Measurements from ENCODE around the gene SARDH.

Gene SARDH, protein sequence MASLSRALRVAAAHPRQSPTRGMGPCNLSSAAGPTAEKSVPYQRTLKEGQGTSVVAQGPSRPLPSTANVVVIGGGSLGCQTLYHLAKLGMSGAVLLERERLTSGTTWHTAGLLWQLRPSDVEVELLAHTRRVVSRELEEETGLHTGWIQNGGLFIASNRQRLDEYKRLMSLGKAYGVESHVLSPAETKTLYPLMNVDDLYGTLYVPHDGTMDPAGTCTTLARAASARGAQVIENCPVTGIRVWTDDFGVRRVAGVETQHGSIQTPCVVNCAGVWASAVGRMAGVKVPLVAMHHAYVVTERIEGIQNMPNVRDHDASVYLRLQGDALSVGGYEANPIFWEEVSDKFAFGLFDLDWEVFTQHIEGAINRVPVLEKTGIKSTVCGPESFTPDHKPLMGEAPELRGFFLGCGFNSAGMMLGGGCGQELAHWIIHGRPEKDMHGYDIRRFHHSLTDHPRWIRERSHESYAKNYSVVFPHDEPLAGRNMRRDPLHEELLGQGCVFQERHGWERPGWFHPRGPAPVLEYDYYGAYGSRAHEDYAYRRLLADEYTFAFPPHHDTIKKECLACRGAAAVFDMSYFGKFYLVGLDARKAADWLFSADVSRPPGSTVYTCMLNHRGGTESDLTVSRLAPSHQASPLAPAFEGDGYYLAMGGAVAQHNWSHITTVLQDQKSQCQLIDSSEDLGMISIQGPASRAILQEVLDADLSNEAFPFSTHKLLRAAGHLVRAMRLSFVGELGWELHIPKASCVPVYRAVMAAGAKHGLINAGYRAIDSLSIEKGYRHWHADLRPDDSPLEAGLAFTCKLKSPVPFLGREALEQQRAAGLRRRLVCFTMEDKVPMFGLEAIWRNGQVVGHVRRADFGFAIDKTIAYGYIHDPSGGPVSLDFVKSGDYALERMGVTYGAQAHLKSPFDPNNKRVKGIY

DNA sequence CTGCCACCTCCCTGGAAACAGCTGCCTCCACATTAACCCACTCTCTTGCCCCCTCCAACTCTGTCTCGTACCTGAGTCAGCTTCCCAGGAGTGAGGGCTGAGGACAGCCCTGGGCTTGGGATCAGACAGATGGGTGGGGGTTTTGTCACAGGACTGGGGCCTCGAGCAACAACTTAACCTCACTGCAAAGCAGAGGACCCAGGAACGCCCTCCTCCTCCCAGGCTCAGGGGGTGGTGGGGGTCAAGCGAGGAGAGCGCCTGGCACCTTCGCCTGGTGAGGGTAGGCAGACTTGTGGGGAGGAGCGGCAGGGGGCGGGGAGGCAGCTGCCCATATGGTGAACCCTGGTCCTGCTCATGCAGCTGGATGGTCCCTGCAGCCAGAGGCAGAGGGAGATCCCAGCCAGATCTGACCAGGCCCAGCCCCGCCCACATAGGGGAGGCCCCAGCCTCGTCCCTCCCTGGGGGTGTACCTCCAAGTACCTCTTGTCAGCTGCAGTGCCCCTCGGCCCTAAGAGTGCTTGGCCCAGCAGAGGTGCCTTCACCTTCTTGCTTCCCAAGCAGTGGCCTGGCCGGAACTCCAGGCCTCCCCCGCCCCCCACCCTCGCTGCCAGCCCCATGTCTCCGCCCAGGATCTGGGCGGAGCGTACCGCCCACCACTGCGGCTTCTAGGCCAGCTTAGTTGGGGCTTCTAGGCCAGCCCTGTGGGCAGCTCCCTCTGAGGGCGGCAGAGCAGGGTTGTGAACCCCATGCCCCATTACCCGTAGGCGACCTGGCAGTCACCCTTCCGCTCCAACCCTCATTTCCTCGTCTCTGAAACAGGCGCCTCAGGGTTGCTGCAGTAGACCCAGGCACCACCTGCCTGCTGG is at the start of gene SARDH:
Gene SARDH (minus strand): TSS at position 579 of the 866 bp plus-strand sequence. CDS start 4,179 bp downstream, outside the sequence.
- H3K4me3 ChIP-seq (ENCODE audit: low read depth, low read length): peak within 1 kb of the TSS; percentile 45
- DNase-seq (ENCODE audit: low read depth): no peak

DNA sequence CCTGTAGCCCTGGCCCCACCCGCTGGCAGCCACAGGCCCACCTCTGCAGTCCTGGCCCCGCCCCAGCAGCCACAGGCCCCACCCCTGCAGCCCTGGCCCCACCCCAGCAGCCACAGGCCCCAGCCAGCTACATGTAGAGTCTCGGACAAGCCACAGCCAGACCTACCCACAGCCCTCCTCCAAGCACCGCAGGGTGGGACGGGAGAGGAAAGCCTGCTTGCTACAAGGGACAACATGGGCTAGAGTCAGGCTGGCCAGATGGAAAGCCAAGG is 49.5 kb upstream of the SARDH start:
- no peak for DNase-seq (ENCODE audit: low read depth)
- H3K4me3 ChIP-seq (ENCODE audit: low read depth, low read length): no peak overlapping the region

DNA sequence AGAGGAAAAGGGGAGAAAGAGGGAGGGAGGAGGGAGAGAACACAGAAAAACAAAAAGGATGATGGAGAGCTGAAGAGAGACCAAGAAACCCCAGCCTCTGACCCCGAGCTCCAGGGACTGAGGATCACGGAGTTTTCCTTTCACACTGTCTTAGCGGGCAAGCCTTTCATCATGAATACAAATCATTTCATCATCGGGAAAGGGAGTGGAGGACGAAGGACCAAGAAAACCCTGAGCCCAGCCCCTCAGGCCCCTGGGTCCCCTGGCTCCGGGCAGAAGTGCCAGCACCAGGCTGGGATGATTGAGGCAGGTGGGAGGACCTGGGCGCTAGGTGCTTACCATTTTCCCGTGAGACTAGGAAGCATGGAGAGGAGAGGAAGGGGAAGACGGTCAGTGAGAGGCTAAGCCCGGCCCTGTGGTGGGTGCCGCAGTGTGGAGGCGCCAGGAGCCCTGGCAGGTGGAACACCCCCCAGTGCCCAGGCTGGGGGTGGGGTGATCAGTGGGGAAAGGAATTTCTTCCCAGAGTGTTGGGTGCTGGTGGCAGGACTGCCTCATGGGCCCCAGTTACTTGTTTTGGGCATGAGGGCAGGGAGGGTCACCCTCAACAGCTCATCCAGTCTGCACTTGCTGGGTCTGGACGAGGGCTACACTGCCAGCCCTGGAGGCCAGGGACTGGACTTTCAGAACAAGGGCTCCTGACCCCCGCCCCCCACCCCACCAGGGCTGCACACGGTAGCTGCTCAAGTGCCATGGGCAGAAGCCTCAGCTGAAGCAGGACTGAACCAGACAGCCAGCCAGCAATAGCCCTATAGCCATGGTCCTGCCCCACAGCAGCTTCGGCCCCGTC is 49.0 kb upstream of the SARDH start:
- no peak overlapping the region for H3K4me3 ChIP-seq (ENCODE audit: low read depth, low read length)
- no peak for DNase-seq (ENCODE audit: low read depth)

DNA sequence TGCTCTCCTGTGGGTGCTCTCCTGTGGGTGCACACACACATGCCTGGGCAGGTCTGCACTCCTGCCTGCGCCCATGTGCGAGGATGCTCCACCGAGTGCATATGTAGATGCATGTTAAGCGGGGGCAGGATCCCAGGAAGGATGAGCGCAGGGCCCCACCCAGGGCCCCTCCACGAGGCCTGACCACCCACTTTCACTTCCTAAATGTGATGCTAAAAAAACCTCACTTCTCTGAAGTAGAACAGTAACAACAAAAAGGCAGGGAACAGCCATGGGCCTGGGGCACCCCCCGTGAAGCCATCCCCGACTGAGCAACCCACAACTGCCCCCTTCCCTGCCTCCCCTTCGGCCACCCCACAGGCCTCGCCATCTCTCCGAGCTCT is 48.2 kb upstream of the SARDH start:
- H3K4me3 ChIP-seq (ENCODE audit: low read depth, low read length): no peak overlapping the region
- DNase-seq (ENCODE audit: low read depth): no peak

DNA sequence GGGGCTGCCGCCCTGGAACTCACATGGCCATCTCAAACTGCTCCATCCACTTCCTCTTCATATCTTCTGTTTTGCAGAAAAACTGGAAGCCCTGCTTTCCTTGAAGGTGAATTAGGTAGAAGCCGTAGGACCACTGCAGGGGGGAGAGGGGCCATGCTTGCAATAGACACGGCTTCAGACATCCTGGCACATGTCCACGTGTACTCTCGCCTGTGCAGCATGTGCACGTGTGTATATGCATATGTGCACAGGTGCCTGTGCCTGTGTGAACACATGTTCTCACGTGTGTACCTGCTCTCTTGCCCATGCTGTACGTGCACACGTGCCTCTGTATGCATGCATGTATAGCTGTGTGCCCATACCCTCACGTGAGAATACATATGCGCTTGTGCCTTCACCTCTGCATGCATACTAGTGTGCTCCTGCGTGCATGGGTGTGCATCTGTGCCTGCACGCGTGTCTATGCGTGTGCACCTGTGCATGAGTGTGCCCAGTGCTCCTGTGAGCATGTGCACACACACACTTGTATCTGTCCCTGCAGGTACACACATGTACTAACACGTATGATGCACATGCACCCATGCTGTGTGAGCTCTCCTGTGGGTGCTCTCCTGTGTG is 47.7 kb upstream of the SARDH start:
- H3K4me3 ChIP-seq (ENCODE audit: low read depth, low read length): no peak overlapping the region

DNA sequence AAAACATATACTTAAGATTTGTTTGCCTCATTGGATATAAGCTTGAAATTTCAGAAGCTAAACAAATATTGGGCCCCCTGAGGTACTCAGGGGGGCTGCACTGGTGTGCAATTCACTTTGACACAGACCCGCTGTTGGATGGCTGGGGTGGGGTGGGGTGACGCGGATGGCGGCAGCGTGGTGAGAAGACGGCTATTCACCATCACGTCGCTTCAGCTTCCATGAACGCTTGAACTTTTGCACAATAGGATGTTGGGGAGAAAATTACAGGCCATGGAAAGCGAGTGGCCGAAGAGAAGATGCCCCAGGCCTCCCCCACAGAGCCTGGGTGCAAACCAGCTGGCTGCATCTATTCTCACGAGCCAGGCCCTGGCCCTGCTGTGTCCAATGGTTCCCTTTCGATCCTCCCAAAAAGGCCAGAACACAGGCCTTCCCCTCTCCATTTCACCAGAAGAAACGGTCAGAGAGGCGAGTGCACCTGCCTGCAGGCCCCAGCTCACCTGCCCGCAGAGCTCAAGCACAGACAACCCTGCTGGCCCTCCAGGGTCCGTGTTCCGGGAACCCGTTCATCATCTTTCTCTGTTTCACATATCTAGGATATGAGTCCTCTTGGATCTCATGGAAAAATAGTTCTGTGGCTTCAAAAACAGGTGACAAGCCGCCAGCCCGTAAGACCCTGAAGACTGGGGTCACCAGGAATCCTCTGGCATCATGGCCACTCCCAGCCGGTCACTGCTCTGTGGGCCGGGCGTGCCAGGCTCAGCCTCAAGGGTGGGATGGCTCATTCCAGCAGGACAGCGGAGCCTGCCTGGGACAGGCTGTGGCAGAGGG is 46.8 kb upstream of the SARDH start:
- no peak overlapping the region for H3K4me3 ChIP-seq (ENCODE audit: low read depth, low read length)
- DNase-seq (ENCODE audit: low read depth): no peak

More for the DNA sequence above, 47.7 kb upstream of the SARDH start:
- no peak for DNase-seq (ENCODE audit: low read depth)

DNA sequence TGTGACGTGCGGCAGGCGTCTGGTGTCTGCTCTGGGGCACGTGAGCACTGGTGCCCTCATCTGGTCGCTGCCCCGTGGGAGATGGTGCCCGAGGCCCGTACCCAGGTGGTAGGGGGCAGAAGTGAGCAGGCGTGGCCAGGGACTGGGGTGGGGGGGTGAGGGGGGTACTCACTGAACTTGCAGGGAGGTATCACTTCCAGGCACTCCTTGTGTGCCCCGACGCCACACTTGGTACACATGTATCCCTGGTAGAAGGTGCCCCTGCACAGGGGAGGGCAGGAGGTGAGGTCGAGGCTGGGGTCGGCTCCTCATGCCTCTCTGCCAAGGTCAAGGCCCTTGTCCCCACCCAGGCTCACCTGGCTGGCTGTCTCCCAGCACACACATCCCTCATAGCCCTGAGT is 45.2 kb upstream of the SARDH start:
- DNase-seq (ENCODE audit: low read depth): no peak
- H3K4me3 ChIP-seq (ENCODE audit: low read depth, low read length): no peak overlapping the region

DNA sequence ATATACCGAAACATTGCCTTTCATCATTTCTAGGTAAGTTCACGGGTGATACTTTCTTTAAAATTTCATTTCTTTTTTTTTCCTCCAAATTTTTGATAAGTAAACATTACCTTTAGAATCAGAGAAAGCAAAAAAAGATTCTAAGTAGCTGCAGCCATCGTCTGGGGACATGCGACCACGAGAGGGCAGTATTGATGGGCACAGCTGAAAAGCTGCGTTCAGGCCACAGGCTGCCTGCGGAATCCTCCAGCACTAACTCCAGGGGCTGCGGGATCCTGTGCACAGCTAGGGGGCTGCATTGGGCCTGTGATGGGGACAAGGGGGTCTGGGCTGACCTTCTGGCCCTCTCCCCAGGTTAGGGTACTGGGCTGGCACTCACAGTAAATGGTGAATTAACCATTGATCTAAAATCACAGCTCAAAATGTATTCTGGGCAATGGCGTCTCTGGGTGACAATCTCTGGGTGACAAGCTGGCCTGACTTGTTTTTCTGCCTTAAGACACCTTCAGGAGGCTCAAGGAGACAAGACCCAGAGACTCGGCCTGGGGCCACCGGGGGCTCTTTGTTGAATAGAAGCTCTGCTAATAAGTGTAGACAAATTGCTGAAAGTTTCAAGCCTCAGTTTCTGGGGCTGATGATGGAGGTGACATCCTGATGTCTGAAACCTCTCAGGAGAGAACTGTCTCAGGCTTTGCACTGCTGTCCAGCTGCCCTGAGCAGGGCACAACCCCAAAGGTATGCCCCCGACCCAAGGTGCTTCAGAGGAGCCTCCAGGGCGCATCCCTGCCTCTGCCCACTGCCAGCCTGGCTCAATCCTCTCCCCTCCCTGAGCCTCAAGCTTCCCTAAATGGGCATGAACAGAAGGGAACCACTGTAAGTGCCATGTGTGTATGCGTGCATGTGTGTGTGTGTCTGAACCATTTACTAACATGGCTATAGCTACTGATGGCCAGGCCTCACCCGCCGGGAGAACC is 44.3 kb upstream of the SARDH start:
- no peak for DNase-seq (ENCODE audit: low read depth)

DNA sequence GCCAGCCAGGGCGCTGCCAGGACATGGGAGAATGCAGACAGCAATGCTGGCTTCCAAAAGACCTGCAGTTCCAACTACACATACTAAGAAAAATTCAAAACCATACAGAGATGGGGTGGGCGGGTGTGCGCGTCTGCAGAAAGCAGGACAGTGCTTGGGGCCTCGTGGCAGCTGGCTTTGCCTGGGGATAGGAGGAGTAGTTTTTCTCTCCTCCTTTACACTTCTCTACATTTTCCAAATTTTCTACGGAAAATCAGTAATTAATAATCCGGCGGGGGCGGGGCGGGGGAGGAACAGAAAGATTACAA is 43.6 kb upstream of the SARDH start:
- no peak for DNase-seq (ENCODE audit: low read depth)
- H3K4me3 ChIP-seq (ENCODE audit: low read depth, low read length): no peak overlapping the region

More for the DNA sequence above, 44.3 kb upstream of the SARDH start:
- H3K4me3 ChIP-seq (ENCODE audit: low read depth, low read length): no peak overlapping the region

DNA sequence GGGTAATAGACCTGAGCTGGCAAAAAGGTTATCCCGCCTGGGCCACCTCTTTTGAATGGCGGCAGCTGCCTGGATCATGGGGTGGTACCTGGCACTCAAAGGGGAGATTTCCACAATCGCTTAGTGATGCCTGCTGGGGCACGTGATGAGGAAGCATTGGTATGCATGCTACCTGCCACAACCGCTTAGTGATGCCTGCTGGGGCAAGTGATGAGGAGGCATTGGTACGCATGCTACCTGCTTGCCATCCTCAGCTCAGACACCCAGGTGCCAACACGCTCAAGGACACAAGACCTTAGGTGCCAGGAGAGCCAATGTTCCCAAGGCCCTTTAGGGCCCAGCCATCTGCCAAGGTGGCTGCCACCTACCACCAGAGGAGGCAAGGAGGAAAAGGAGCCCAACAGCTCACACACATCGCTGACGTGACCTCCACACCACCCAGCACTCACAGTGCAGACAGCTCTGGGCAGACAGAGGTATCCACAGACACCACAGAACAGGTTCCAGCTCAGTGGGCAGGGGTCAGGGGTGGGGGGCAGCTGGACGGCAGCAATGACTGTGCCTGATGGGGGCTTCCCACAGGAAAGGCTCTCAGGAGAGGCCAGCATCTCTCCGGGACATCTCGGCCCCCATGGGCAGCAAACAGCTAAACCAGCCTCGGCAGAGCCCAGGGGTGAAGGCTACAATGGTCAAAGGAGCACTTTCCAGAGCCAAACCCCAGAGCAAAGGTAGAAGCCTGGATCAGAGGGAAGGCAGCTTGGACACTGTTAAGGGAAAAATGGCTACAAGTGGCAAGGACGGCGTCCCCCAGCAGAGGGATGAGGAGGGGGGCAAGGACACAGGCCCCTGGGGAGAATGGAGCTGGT is 43.0 kb upstream of the SARDH start:
- H3K4me3 ChIP-seq (ENCODE audit: low read depth, low read length): no peak overlapping the region
- DNase-seq (ENCODE audit: low read depth): no peak

DNA sequence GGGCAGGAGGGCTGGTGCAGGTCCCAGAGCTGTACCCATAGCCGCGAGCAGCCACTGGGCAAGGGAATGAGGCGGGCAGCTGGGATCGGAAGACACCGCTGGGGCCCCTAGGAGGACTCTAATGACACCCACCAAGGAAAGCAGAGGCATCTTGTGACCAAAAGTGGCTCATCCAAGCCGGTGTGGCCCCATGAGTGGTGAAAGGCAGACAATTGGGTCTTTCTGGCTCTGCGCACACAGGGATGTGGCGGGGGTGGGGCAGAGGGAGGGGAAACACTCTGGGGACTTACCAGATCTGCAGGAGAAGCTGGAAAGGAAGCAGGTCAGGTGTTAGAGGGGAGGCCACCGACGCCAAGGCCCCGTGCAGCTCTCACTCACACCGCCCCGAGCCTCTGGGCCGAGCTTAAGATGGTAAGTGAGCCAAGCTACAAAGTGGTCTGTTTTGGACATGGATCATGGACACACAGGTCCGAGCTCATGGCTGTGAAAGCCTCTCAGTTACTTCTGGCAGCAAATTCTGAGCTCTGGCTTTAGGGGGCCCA is 42.3 kb upstream of the SARDH start:
- DNase-seq (ENCODE audit: low read depth): no peak
- no peak overlapping the region for H3K4me3 ChIP-seq (ENCODE audit: low read depth, low read length)

DNA sequence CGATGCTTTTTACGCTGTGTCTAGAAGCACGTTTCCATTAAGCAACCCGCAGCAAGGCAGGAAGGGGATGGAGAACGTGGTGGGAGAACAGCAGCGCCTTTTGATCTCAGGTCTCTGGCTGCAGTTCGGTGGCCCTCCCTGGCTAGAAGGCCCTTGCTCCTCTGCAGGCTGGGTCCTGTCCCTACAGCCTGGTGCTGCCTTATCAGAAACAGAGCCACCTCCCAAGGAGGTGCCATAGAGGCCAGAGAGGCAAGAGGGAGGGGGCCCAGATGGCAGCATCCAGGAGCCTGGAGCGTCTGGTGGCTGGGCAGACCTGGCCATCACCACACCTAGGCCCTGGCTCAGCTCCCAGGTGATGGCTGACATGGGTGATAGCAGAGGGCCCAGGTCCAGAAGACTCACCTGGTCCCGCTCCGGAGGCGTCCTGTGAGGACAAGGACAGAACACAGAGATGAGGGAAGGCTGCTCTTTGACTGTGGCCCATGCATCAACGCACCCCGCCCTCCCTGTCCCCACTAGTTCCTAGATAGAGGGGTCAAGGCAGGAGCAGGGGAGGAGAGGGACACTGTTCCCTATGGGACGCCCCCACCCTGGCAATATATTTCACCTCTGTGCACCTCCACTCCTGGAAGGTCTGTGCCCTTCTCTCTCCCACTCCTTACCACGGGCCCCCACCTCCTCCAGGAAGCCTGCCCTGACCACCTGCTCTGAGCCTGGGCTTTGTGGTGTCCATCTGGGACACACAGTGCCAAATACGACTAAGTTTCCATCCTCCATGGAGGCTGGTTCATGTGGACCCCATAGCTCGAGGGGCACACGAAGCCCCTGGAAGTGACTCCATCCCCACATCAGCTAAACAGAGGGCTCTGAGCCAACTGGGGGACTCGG is 41.6 kb upstream of the SARDH start:
- no peak overlapping the region for H3K4me3 ChIP-seq (ENCODE audit: low read depth, low read length)
- no peak for DNase-seq (ENCODE audit: low read depth)

DNA sequence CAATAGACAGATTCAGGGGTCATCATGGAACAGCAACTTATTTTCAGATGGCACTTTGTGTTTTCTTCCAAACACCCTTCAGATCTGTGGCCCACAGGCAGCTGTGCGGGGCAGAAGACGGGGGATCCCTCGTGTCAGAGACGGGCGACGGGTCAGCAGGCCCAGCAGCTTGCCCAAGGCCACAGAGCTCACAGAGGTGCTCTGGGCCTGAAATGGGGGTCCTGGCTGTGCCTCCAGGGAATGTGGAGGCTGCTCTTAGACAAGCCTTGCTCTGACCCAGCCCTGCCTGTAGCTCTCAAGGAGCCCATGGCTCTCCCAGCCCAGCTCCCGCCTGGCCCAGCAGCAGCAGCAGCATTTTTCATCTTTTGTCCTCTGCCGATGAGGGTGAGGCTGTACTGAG is 40.9 kb upstream of the SARDH start:
- no peak for DNase-seq (ENCODE audit: low read depth)
- H3K4me3 ChIP-seq (ENCODE audit: low read depth, low read length): no peak overlapping the region

DNA sequence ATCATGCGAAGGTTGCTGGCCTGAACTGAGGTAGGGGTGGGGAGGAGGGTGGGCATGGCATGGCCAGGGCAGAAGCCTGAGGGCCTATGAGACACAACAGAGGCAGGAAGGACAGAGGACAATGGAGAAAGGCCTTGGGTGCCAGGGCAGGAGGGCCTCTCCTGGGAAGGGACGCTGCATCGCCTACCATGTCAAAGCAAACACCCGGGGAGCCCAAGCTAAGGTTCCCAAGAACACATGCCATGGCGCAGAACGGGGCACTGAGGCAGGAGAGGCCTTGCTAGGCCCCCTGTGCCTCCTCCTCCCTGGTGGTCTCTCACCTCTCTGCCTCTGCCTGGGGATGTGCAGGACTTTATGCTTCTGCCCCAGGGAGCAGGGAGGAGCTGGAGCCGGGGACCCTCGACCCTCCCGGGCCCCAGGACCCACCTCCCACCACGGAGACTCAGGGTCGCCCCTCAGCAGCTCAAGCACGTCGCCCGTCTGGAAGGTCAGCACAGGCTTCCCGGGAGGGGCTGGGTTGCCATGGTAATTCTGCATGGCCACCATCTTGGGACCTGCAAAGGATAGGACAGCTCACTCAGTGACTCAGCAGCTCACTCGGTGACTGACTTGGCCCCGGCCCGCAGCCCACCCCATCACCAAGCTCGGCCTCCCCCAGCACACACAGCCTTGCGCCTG is 40.3 kb upstream of the SARDH start:
- H3K4me3 ChIP-seq (ENCODE audit: low read depth, low read length): no peak overlapping the region
- DNase-seq (ENCODE audit: low read depth): no peak
